ENCODE data around the gene S100A13. TPM values are rescaled to one million over a fixed set of nuclear protein-coding genes. Genes with fewer than 3 reads are reported as not detected.

Gene S100A13
- total and polyA plus RNA-seq, 9 of the 15 experiments (the other 6 are each of a cell fraction or from before 2014, with no cell fraction given): 41.9 to 129 (median 58.0) TPM

DNA sequence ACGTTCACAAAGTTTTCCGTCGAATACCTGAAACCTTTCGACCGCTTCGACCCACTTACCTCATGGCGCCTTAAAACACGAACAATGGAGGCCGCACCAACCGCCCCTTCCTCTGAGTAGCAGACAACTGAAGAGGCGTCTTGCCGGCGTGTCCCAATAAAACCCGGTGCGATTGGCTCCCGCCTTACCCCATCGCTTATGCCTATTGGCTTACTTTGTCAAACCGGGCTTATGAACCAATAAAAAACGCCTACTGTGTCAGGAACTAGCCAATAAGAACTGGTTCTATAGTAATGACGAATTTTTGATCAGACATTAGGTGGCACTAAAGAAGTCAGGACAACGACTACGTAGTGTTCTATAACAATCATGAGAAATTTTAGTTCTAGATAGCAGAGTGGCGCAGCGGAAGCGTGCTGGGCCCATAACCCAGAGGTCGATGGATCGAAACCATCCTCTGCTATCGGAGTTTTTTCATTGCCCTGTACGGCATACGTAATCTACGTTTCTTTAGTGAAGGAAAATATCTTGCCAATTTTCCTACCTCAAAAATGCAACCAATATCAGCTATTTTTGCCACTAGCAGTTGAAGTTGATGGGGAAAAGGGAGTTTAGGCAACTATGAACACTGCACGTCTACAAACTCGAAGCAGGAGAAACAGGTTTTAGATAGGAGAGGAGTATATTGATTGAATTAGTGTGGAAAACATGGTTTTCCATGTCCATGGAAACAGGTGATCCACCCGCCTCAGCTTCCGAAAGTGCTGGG lies 43.7 kb upstream of the S100A13 start, which contains the start of gene ILF2:
Gene ILF2 (minus strand): TSS at position 135 of the 769 bp plus-strand sequence. CDS start 71 bp downstream, at position 64.
- ChIA-PET POLR2A (interaction anchor here (0.6 to 4.8 kb wide), 5 partner anchors 9 to 521 kb away, joined by 3 to 26 read pairs (median 3); partner anchors contain the start of genes SNAPIN and TPM3), CTCF (ENCODE audit: low intra/inter-chr PET ratio) (no interaction called here)
- FAIRE-seq: peak; percentile 100
- TSS peak; percentile 98 for BruUV-seq (replicated peaks)
- ATAC-seq: peak; percentile 95
- Histone ChIP-seq H3K4me3 (peak within 1 kb of the TSS; percentile 94), H3K36me3 (ENCODE audit: control insufficient read depth, insufficient read depth, low read length) (peaks cover 44% of the 10 kb centered on the region), H3K4me1 (replicated peaks in 1 of 2; ENCODE audit: control insufficient read depth in 2 of 2, insufficient read depth in 2 of 2, low read length in 2 of 2) (peaks cover 0 to 4% of the 10 kb centered on the region in 2 experiments; a peak in 3 of 5 replicates), H4K20me1 (replicated peaks; ENCODE audit: control insufficient read depth, insufficient read depth, low read length) (no peaks in the 10 kb centered on the region), H3K9me3 (replicated peaks; ENCODE audit: control insufficient read depth, insufficient read depth, low read depth, low read length) (no peaks in the 10 kb centered on the region), H3K79me2 (ENCODE audit: control insufficient read depth, insufficient read depth, low read length) (peaks cover 37% of the 10 kb centered on the region), H3K9ac (ENCODE audit: insufficient read depth in 1 of 2, low read depth in 2 of 2, low read length in 2 of 2) (peak within 1 kb of the TSS; percentile 96 to 98), H3K27ac (ENCODE audit: extremely low read depth, low read depth, low read length) (peak within 1 kb of the TSS; percentile 92), H3K27me3 (ENCODE audit: control insufficient read depth in 2 of 2, insufficient read depth in 2 of 2, low read length in 2 of 2) (no peaks in the 10 kb centered on the region), H2AFZ (ENCODE audit: low read depth, low read length) (peak within 1 kb of the TSS; percentile 83), H3K4me2 (ENCODE audit: insufficient read depth, low read length) (peak within 1 kb of the TSS; percentile 98), H3K9me1 (ENCODE audit: control insufficient read depth, insufficient read depth, low read length) (no peaks in the 10 kb centered on the region)
- WGBS (ENCODE audit: insufficient coverage, low coverage, missing lambda C conversion rate): under 1% methylated on average over 35 of the region's 35 CpGs
- intact Hi-C loops (cut with micrococcal nuclease) (loop anchor here (1.0 to 5.0 kb wide), 3 partner anchors 37 to 316 kb away; partner anchors contain the start of genes CHTOP and RAB13), in situ Hi-C loops (cut with MboI) (loop anchor here (5.0 kb wide), 1 partner anchor 106 kb away; the partner anchor contains the start of gene SLC27A3)
- DNase-seq (ENCODE audit: extremely low read depth in 1 of 4, low spot score in 3 of 4): peak; percentile 97 to 100 (median 98)
- TF ChIP-seq ZC3H11A (IDR thresholded peaks at IDR 0.05; ENCODE audit: low read depth, low read length): 0 out of 2 replicates have a peak, but pooled peaks have one; percentile 9
- TF ChIP-seq POLR2AphosphoS2 (IDR thresholded peaks at IDR 0.05; ENCODE audit: low read length): peak; percentile 77; the same call in 1 of the 2 replicates
- peak; percentile 67 for TF ChIP-seq BRF1 (IDR thresholded peaks at IDR 0.05; ENCODE audit: borderline replicate concordance, extremely low read depth, insufficient read length)
- peak; percentile 90; the same call in 1 of the 2 replicates for TF ChIP-seq GTF2E2 (tag; IDR thresholded peaks at IDR 0.05)
- TF ChIP-seq ZZZ3 (IDR thresholded peaks at IDR 0.05): no peak
- TF ChIP-seq, protein P1, sequence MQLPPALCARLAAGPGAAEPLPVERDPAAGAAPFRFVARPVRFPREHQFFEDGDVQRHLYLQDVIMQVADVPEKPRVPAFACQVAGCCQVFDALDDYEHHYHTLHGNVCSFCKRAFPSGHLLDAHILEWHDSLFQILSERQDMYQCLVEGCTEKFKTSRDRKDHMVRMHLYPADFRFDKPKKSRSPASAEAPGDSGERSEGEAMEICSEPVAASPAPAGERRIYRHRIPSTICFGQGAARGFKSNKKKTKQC (CRISPR knock-in tag; IDR thresholded peaks at IDR 0.05): peak; percentile 24; the same call in 1 of the 2 replicates
- peak; percentile 99 for TF ChIP-seq POLR3G (IDR thresholded peaks at IDR 0.05; ENCODE audit: extremely low read depth, insufficient read length, insufficient replicate concordance)
- TF ChIP-seq MTF1 (CRISPR knock-in tag; IDR thresholded peaks at IDR 0.05; ENCODE audit: borderline replicate concordance): no peak
- no peak for TF ChIP-seq STAT5B (CRISPR knock-in tag; IDR thresholded peaks at IDR 0.05)
- TF ChIP-seq, protein P2, sequence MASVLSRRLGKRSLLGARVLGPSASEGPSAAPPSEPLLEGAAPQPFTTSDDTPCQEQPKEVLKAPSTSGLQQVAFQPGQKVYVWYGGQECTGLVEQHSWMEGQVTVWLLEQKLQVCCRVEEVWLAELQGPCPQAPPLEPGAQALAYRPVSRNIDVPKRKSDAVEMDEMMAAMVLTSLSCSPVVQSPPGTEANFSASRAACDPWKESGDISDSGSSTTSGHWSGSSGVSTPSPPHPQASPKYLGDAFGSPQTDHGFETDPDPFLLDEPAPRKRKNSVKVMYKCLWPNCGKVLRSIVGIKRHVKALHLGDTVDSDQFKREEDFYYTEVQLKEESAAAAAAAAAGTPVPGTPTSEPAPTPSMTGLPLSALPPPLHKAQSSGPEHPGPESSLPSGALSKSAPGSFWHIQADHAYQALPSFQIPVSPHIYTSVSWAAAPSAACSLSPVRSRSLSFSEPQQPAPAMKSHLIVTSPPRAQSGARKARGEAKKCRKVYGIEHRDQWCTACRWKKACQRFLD (CRISPR knock-in tag; IDR thresholded peaks at IDR 0.05): peak; percentile 20; the same call in 1 of the 2 replicates
- TF ChIP-seq GTF2F1 (IDR thresholded peaks at IDR 0.05; ENCODE audit: low read depth, low read length): peak; percentile 24; the same call in 1 of the 2 replicates
- TF ChIP-seq, protein P3, sequence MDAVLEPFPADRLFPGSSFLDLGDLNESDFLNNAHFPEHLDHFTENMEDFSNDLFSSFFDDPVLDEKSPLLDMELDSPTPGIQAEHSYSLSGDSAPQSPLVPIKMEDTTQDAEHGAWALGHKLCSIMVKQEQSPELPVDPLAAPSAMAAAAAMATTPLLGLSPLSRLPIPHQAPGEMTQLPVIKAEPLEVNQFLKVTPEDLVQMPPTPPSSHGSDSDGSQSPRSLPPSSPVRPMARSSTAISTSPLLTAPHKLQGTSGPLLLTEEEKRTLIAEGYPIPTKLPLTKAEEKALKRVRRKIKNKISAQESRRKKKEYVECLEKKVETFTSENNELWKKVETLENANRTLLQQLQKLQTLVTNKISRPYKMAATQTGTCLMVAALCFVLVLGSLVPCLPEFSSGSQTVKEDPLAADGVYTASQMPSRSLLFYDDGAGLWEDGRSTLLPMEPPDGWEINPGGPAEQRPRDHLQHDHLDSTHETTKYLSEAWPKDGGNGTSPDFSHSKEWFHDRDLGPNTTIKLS (IDR thresholded peaks at IDR 0.05; ENCODE audit: borderline replicate concordance, low read depth): peak; percentile 94
- TF ChIP-seq, protein P4, sequence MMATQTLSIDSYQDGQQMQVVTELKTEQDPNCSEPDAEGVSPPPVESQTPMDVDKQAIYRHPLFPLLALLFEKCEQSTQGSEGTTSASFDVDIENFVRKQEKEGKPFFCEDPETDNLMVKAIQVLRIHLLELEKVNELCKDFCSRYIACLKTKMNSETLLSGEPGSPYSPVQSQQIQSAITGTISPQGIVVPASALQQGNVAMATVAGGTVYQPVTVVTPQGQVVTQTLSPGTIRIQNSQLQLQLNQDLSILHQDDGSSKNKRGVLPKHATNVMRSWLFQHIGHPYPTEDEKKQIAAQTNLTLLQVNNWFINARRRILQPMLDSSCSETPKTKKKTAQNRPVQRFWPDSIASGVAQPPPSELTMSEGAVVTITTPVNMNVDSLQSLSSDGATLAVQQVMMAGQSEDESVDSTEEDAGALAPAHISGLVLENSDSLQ (IDR thresholded peaks at IDR 0.05): peak; percentile 68
- no peak for TF ChIP-seq CREBBP (IDR thresholded peaks at IDR 0.05; ENCODE audit: low read depth, low read length)
- 0 out of 2 replicates have a peak, but pooled peaks have one; percentile 10 for TF ChIP-seq MEF2D (tag; conservative IDR thresholded peaks at IDR 0.05; ENCODE audit: low read depth)
- 0 out of 2 replicates have a peak, but pooled peaks have one; percentile 2 for TF ChIP-seq TAL1 (IDR thresholded peaks at IDR 0.05)
- no peak for TF ChIP-seq SNIP1 (IDR thresholded peaks at IDR 0.05; ENCODE audit: low read depth)

All from K562 (cell line).